Measurements from ENCODE around the gene CCDC93. TPM values are rescaled to one million over a fixed set of nuclear protein-coding genes. Genes with fewer than 3 reads are reported as not detected.

CCDC93 gene
- total and polyA plus RNA-seq, 2 of the 4 experiments (the other 2 are of a cell fraction), result 8.1 to 17.2 TPM

DNA sequence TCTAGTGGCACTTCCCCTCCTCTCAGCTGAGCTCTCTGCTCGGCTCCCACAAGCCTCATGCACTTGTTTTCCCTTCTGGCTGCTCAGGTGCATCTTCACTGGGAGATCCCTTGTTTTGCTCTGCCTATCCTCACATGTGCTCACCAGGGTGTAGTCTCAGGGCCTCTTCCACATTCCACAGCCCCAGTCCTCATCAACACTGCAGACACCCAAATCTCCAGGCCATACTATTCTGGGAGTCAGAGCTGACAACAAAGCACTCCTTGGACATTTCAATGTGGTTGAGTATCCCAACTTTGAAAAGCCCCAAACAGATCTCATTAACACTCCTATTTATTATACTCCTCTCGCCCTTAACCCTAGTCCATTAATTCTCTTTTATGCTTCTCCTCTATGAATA is 71.3 kb downstream of the CCDC93 start:
- H3K9me3 ChIP-seq (ENCODE audit: control insufficient read depth, insufficient read depth, low read length), result no peaks in the 10 kb centered on the region
- no peak overlapping the region; a peak in 1 of 4 replicates for H4K8ac ChIP-seq (ENCODE audit: low read depth in 2 of 2, low read length in 2 of 2)
- H3K56ac ChIP-seq (ENCODE audit: extremely low read depth, insufficient read depth, low read length), result no peak overlapping the region
- H3K36me3 ChIP-seq (ENCODE audit: control insufficient read depth, insufficient read depth, low read length), result peaks cover 45% of the 10 kb centered on the region
- POLR2A ChIA-PET (ENCODE audit: unreplicated experiment), result no interaction called here
- no peak overlapping the region for H3K9ac ChIP-seq (ENCODE audit: low read depth, low read length)
- peak overlapping the region; percentile 14; the same call in 1 of the 2 replicates for H3K27ac ChIP-seq (ENCODE audit: insufficient read depth, low read length)
- H3K23ac ChIP-seq (ENCODE audit: low read depth, low read length), result no peak overlapping the region
- TF ChIP-seq RFX5 (IDR thresholded peaks at IDR 0.05; ENCODE audit: low read depth, low read length) (no peak), SMC3 (IDR thresholded peaks at IDR 0.05; ENCODE audit: low read depth, low read length) (no peak), MAFK (IDR thresholded peaks at IDR 0.05; ENCODE audit: low read depth, low read length) (no peak), RCOR1 (IDR thresholded peaks at IDR 0.05; ENCODE audit: insufficient replicate concordance, low read length) (no peak), MAZ (IDR thresholded peaks at IDR 0.05; ENCODE audit: borderline replicate concordance, low read depth, low read length) (no peak)
- TF ChIP-seq, protein P1, sequence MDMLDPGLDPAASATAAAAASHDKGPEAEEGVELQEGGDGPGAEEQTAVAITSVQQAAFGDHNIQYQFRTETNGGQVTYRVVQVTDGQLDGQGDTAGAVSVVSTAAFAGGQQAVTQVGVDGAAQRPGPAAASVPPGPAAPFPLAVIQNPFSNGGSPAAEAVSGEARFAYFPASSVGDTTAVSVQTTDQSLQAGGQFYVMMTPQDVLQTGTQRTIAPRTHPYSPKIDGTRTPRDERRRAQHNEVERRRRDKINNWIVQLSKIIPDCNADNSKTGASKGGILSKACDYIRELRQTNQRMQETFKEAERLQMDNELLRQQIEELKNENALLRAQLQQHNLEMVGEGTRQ (IDR thresholded peaks at IDR 0.05; ENCODE audit: low read depth, low read length), result no peak
- TF ChIP-seq, protein P2, sequence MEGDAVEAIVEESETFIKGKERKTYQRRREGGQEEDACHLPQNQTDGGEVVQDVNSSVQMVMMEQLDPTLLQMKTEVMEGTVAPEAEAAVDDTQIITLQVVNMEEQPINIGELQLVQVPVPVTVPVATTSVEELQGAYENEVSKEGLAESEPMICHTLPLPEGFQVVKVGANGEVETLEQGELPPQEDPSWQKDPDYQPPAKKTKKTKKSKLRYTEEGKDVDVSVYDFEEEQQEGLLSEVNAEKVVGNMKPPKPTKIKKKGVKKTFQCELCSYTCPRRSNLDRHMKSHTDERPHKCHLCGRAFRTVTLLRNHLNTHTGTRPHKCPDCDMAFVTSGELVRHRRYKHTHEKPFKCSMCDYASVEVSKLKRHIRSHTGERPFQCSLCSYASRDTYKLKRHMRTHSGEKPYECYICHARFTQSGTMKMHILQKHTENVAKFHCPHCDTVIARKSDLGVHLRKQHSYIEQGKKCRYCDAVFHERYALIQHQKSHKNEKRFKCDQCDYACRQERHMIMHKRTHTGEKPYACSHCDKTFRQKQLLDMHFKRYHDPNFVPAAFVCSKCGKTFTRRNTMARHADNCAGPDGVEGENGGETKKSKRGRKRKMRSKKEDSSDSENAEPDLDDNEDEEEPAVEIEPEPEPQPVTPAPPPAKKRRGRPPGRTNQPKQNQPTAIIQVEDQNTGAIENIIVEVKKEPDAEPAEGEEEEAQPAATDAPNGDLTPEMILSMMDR (conservative IDR thresholded peaks at IDR 0.05; ENCODE audit: low read depth, low read length), result no peak
- H2BK15ac ChIP-seq (ENCODE audit: low read depth, low read length), result no peak overlapping the region
- no TSS peak for BruUV-seq (replicated peaks)
- peaks cover 8% of the 10 kb centered on the region for H3K4me1 ChIP-seq (ENCODE audit: control insufficient read depth, insufficient read depth, low read length)
- 79 to 100% methylated on average over 1 to 2 of the region's 2 CpGs for WGBS, 2 experiments (ENCODE audit: extremely low coverage in 2 of 2, insufficient read length in 1 of 2)
- no peak overlapping the region for H3K4me3 ChIP-seq (ENCODE audit: insufficient read depth, low read depth, low read length)
- intact Hi-C loops (cut with micrococcal nuclease) (loop anchor here (2.0 to 5.0 kb wide), 2 partner anchors 60 to 106 kb away; no protein-coding TSS in a partner anchor), dilution Hi-C loops (cut with HindIII; ENCODE audit: low sequenced_read_pairs, unreplicated experiment) (no loop called here), in situ Hi-C loops (cut with MboI; ENCODE audit: low sequenced_read_pairs) (loop anchor here (5.0 kb wide), 1 partner anchor 60 kb away; no protein-coding TSS in a partner anchor)
- no peak overlapping the region for H3K18ac ChIP-seq (ENCODE audit: low read depth, low read length)
- no peak for DNase-seq
- no peaks in the 10 kb centered on the region; a peak in 1 of 4 replicates for H3K79me1 ChIP-seq (ENCODE audit: low read depth in 1 of 2, low read length in 2 of 2)
- peak overlapping the region; percentile 18 for H3K4ac ChIP-seq (ENCODE audit: low read depth, low read length)
- 0 out of 2 replicates have a peak overlapping the region, but pooled peaks have one; percentile 18 for H4K91ac ChIP-seq (ENCODE audit: insufficient read depth, low read depth, low read length)
- H2BK120ac ChIP-seq (ENCODE audit: low read depth, low read length), result peak overlapping the region; percentile 32; the same call in 1 of the 2 replicates
- H2BK20ac ChIP-seq (ENCODE audit: low read depth, low read length), result 0 out of 2 replicates have a peak overlapping the region, but pooled peaks have one; percentile 9
- H3K27me3 ChIP-seq (ENCODE audit: control insufficient read depth, insufficient read depth, low read length), result no peaks in the 10 kb centered on the region
- H3K9me1 ChIP-seq (ENCODE audit: insufficient read depth, low read length), result peaks cover 8% of the 10 kb centered on the region
- H3K14ac ChIP-seq (replicated peaks; ENCODE audit: low read depth, low read length), result peak overlapping the region; percentile 15; the same call in 1 of the 2 replicates
- H4K20me1 ChIP-seq (ENCODE audit: insufficient read depth, low read length), result no peaks in the 10 kb centered on the region
- H2AFZ ChIP-seq (replicated peaks; ENCODE audit: low read length, poor library complexity), result no peak overlapping the region
- CTCF ChIA-PET, result interaction anchor here (0.9 to 2.4 kb wide), 4 partner anchors 9 to 107 kb away, joined by 3 to 10 read pairs (median 3); no protein-coding TSS in a partner anchor
- no peak overlapping the region for H2BK5ac ChIP-seq (ENCODE audit: low read depth, low read length, poor library complexity, severe bottlenecking)
- no peak overlapping the region for H2AK9ac ChIP-seq (replicated peaks; ENCODE audit: low read depth, low read length, poor library complexity)
- peak; percentile 36 for ATAC-seq (ENCODE audit: low read depth)
- H3K4me2 ChIP-seq (ENCODE audit: low read depth, low read length), result no peak overlapping the region
- H2AK5ac ChIP-seq (ENCODE audit: low read depth, low read length), result 0 out of 2 replicates have a peak overlapping the region, but pooled peaks have one; percentile 40
- no peak overlapping the region for H4K5ac ChIP-seq (ENCODE audit: low read depth, low read length)

Data from IMR-90 (cell line).